Medulla oblongata (tissue), 1 donor: ENCODE measurements around the gene AP1S2.
A peak's percentile ranks its signal among the peaks of the same experiment; 100 is the strongest.

Experiments
- DNase-seq: peaks from one replicate; pipeline ENCODE4 v3.0.0-alpha.2; 2015; ENCODE audit errors: extremely low spot score

AP1S2 gene

DNA sequence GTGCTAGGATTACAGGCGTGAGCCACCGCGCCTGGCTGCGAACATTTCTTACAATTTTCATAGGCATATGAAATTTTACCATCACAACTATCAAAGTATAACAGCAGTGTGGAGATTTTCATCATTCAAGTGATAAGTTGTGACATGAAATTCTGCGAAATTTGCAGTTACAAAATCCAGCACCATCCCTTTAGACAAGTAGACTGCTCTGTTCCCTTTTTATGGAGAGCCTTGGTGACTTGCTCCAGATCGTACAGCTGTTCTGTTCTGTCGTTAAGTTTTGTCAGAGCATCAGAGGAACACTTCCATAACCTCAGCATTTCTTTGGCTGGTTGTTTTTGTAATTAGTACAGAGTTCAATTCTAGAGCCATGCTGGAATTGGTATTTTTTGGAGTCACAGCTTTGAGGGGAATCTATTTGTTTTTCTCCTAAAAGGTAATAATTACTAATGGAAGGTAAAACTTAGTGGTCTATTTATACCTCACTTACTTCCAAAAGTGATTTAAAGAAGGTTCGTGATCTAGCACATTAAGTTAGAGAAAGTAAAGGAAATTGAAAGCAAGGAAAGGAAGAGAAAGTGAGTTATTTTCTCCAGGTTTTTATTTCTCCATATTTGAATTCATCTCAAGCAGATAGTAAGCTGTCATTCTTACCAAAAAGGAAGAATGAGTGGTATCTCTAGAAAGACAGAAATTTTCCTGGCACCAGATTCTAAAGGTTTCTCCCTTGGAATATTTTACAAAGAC lies 42.2 kb downstream of the AP1S2 start:
- no peak for DNase-seq

DNA sequence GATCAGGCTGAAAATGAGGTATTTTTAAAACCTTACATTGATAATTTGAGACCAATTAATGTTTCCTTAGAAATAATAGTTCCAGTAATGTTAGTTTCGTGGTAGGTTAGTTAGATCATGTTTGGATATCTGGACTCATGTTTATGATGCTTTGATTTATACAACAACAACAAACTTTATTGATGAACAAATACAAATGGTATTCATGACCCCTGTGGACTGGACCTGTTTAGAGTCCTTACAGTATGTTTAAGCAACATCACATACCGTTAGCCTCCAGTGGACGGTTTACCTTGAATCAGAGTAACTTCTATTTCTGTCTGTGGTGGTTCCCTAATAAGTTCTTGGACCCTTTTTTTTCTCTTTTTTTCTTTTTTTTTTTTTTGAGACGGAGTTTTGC lies 46.4 kb downstream of the AP1S2 start:
- no peak for DNase-seq

DNA sequence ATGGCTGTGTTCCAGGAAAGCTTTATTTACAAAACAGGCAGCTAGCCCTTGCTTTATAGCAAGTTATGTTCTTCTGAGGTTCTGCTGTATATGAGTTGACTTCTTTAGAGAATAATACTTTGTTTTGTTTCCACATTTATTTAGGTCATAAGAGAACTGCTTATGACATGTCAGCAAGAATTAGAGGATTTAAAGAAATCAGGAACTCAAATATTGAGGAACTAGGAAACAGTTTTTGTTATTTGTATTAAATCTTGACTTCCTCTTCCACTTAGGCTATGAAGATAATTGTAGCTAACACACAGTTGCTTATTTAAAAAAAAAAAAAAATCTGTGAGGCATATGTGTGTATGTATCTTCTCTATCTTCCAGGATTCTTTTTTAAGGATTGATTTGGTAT lies 50.0 kb downstream of the AP1S2 start:
- no peak for DNase-seq

DNA sequence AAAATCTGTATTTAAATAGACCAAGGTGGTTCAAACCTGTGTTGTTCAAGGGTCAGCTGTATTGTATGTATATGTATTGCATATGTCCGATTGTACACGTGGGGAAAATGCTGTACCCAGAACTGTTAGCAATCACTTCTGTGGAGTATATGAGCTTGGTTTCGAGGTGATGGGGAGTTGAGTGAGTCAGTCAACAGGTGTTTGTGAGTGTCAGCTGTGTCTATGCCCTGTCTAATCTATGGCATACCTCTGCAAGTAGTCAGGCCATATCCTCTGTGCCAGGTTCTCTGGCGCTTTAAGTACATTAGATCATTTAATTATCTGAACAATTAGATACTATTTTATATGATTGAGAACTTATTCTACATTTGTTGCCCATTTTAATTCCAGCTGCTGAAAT lies 56.9 kb downstream of the AP1S2 start:
- no peak for DNase-seq

DNA sequence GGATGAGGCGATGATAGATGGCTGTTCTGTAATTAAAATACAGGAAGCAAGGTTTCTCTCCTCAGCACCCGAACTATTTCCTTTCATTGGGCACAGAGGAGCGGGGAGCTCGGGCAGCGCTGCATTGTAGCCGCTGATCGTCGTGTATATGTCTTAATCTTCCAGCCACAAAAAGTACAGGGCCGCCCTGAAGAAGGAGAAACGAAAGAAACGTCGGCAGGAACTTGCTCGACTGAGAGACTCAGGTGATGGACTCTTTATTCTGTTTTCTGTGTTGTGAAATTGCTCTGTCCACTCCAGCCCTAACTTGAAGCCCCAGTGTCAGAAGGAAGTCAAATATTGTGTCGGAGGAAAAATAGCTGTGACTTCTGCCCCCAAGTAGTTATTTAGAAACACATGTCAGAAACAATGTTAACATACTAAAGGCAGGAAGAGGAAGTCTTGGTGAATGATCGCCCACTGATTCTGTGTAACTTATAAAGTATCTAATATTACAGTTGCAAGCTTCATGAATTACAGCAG lies 63.8 kb downstream of the AP1S2 start:
- DNase-seq = peak; percentile 23

DNA sequence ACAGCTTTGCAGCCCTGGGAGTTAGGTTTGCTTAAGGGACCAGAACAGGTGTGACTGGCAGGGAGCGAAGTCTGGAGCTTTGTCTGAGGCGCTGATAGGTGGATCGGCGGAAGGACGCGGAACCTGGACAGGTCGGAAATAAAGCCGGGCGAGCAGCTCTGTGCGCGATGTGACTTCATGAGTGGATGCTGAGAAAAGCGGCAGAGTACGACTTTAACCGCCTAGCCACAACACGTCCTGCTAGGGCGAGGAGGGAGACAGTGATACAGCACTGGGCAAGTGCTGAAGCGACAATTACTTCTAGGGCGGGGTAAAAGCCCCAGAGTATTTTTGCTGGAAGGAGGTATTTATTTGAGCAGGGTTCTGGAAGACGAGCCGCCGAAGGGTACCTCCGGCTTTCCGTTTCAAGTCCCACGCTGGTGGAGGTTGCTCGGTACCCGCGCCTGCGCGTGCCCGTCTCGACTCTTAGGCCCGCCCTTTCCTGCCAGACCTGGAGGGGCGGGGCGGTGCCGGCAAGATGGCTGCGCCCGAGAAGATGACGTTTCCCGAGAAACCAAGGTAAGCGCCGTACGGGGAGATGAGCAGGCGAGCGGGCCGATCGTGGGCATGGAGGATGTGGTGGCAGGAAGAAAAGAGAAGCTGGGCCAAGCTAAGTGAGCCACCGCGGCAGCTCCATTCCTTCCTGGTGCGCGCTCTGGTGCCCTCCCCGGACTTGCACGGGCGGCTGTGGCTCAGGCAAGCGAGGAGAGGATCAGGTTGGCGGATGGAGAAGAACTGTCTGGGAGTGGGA lies 64.4 kb downstream of the AP1S2 start, which contains the start of gene ZRSR2:
ZRSR2 (plus strand) TSS at position 506 of the 790 bp plus-strand sequence; CDS start at position 518, 12 bp downstream.
- peak; percentile 74 for DNase-seq

DNA sequence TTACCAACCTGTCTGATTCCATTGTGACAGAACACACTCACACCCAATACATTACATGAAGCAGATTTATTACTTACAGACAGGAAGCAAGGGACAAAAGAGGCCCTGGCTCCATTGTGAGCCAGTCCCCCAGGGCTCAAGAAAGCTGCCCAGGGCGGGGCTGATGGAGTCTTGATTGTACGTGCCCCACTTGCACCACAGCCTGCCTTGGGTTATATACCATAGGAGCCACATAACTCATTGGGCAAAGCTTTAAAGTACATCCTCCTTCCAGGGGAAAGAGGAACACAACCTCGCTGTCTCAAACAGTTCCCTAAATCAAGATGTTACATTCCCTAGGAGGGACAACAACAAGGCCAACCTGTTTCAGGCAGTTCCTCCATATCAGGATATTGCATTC lies 67.7 kb downstream of the AP1S2 start:
- peak; percentile 4 for DNase-seq

DNA sequence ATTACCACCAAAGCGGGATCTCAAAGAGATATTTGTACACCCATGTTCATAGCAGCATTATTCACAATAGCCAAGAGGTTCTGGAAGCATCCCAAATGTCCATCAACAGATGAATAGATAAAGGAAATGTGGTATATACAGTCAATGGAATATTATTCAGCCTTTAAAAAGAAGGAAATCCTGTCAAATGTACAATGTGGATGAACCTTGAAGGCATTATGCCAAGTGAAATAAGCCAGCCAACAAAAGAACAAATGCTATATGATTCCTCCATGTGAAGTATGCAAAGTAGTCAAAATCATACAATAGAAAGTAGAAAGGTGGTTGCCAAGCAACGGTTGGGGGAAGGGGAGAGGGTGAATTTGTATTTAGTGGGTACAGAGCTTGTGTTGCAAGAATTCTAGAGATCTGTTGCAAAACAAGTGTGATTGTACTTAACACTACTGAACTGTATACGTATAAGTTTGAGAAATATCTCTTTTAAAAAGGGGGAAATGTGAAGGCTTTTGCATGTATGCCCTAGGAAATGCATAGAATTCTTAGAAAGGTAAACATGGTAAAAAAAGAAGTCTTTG lies 69.3 kb downstream of the AP1S2 start:
- DNase-seq = no peak

DNA sequence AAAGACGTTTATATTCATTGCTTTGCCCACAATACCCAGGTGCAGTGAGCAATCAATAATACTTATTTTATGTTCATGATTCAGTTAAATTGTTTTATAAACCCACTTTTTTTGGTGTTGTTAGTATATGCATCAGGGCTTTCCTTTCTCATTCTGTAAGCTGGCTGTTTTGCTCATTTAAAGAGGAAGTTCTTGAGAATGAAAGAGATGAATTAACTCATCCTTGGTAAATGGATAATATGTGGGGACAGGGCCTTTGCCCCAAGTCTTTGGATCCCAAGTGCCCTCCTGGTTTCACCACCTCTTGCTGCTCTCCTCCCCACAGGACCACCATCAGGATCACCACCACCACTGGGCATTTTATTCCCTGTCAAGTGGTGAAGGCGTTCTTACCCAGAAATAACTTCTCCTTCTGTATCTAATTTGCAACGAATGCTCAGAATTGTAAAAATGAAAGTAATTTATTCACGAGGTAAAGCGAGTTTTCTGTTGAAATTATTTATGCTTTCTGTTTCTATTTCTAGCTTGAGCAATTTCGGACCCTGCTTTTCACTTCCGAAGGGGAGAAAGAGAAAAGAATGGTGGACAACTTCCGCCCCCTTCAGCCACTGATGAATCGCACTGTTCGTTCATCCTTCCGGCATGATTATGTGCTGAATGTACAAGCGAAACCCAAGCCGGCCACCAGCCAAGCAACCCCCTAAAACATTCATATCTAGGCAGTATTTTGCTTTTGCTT lies 72.5 kb downstream of the AP1S2 start:
- no peak for DNase-seq
